Stomach smooth muscle (tissue), 2 donors: Measurements from ENCODE around the gene WDR87.

Experiments
- H3K27ac ChIP-seq: one replicate; pipeline ENCODE4 v1.7.0; 2013; ENCODE audit warnings: mild to moderate bottlenecking, low read length, inconsistent platforms
- H3K27me3 ChIP-seq, 2 donors: one replicate each; pipeline ENCODE4 v1.7.0; 2013; ENCODE audit warnings: low read length in 2 of 2; ENCODE audit not compliant: insufficient read depth in 2 of 2, control insufficient read depth in 1 of 2
- H3K36me3 ChIP-seq, 2 donors: one replicate each; pipeline ENCODE4 v1.7.0; 2013; ENCODE audit warnings: low read length in 2 of 2; ENCODE audit not compliant: control insufficient read depth in 2 of 2, insufficient read depth in 2 of 2
- H3K4me1 ChIP-seq: one replicate; pipeline ENCODE4 v1.7.0; 2013; ENCODE audit warnings: low read length; ENCODE audit not compliant: control insufficient read depth, insufficient read depth
- H3K4me3 ChIP-seq, 2 donors: one replicate each; pipeline ENCODE4 v1.7.0; 2013; ENCODE audit warnings: low read length in 2 of 2
- H3K9ac ChIP-seq, 2 donors: one replicate each; pipeline ENCODE4 v1.7.0; 2013; ENCODE audit warnings: low read length in 2 of 2, mild to moderate bottlenecking in 1 of 2
- H3K9me3 ChIP-seq, 2 donors: one replicate each; pipeline ENCODE4 v1.7.0; 2013; ENCODE audit warnings: low read length in 2 of 2; ENCODE audit not compliant: control insufficient read depth in 2 of 2
- donor health status: healthy.
- donor health status: Pancreatic carcinoma.

The WDR87 gene

GRCh38 chr19:37907735-37908455, 1.5 kb upstream of the WDR87 start:
- peak overlapping the region; percentile 86 to 87 for H3K4me3 ChIP-seq
- no peaks in the 10 kb centered on the region for H3K27me3 ChIP-seq
- no peaks in the 10 kb centered on the region for H3K9me3 ChIP-seq
- no peak overlapping the region for H3K27ac ChIP-seq
- H3K4me1 ChIP-seq: peaks cover 14% of the 10 kb centered on the region
- H3K9ac ChIP-seq: peak overlapping the region; percentile 64 to 68
- H3K36me3 ChIP-seq: no peaks in the 10 kb centered on the region

GRCh38 chr19:37906869-37907734, 708 bp upstream of the WDR87 start, which contains the start of gene SIPA1L3:
SIPA1L3 (plus strand) TSS chr19:37907208; CDS start chr19:38081566, 174,358 bp downstream.
- Histone ChIP-seq H3K4me1 (peaks cover 14% of the 10 kb centered on the region), H3K27me3 (no peaks in the 10 kb centered on the region), H3K36me3 (no peaks in the 10 kb centered on the region), H3K27ac (no peak within 1 kb of the TSS), H3K9ac (peak within 1 kb of the TSS; percentile 64 to 68), H3K4me3 (peak within 1 kb of the TSS; percentile 86 to 87), H3K9me3 (no peaks in the 10 kb centered on the region)

- Histone ChIP-seq H3K27ac (no peak overlapping the region), H3K36me3 (no peaks in the 10 kb centered on the region), H3K4me1 (peaks cover 10% of the 10 kb centered on the region), H3K27me3 (no peaks in the 10 kb centered on the region), H3K9me3 (no peaks in the 10 kb centered on the region), H3K4me3 (no peak overlapping the region), H3K9ac (no peak overlapping the region)
Measured at GRCh38 chr19:37903096-37903495, 3.3 kb downstream of the WDR87 start.

- no peak overlapping the region for H3K4me3 ChIP-seq
Measured at GRCh38 chr19:37902668-37903067, 3.7 kb downstream of the WDR87 start.

GRCh38 chr19:37899966-37900365, 6.4 kb downstream of the WDR87 start:
- Histone ChIP-seq H3K4me1 (no peaks in the 10 kb centered on the region), H3K27ac (no peak overlapping the region), H3K9ac (no peak overlapping the region), H3K4me3 (no peak overlapping the region), H3K27me3 (no peaks in the 10 kb centered on the region), H3K9me3 (no peaks in the 10 kb centered on the region), H3K36me3 (no peaks in the 10 kb centered on the region)

More at GRCh38 chr19:37902668-37903067, 3.7 kb downstream of the WDR87 start:
- H3K9ac ChIP-seq: no peak overlapping the region
- no peaks in the 10 kb centered on the region for H3K27me3 ChIP-seq
- H3K4me1 ChIP-seq: peaks cover 6% of the 10 kb centered on the region
- no peak overlapping the region for H3K27ac ChIP-seq
- no peaks in the 10 kb centered on the region for H3K36me3 ChIP-seq
- no peaks in the 10 kb centered on the region for H3K9me3 ChIP-seq

GRCh38 chr19:37899453-37899852, 6.9 kb downstream of the WDR87 start:
- no peaks in the 10 kb centered on the region for H3K4me1 ChIP-seq
- no peaks in the 10 kb centered on the region for H3K27me3 ChIP-seq
- H3K9ac ChIP-seq: no peak overlapping the region
- no peaks in the 10 kb centered on the region for H3K36me3 ChIP-seq
- H3K9me3 ChIP-seq: no peaks in the 10 kb centered on the region
- no peak overlapping the region for H3K27ac ChIP-seq
- no peak overlapping the region for H3K4me3 ChIP-seq

- Histone ChIP-seq H3K36me3 (no peaks in the 10 kb centered on the region), H3K27me3 (peaks cover 0 to 4% of the 10 kb centered on the region in 2 donors), H3K4me1 (no peaks in the 10 kb centered on the region), H3K4me3 (no peak overlapping the region), H3K27ac (no peak overlapping the region), H3K9me3 (no peaks in the 10 kb centered on the region), H3K9ac (no peak overlapping the region)
Measured at GRCh38 chr19:37896180-37896579, 10.2 kb downstream of the WDR87 start.

- H3K27me3 ChIP-seq: peaks cover 0 to 5% of the 10 kb centered on the region in 2 donors
- H3K4me1 ChIP-seq: no peaks in the 10 kb centered on the region
- H3K9ac ChIP-seq: no peak overlapping the region
- H3K27ac ChIP-seq: no peak overlapping the region
- no peaks in the 10 kb centered on the region for H3K36me3 ChIP-seq
- no peaks in the 10 kb centered on the region for H3K9me3 ChIP-seq
- H3K4me3 ChIP-seq: no peak overlapping the region
Measured at GRCh38 chr19:37893845-37894575, 12.4 kb downstream of the WDR87 start.

- Histone ChIP-seq H3K9me3 (peaks cover 2 to 8% of the 10 kb centered on the region in 2 donors), H3K4me1 (no peaks in the 10 kb centered on the region), H3K27me3 (peaks cover 0 to 8% of the 10 kb centered on the region in 2 donors), H3K27ac (no peak overlapping the region), H3K36me3 (no peaks in the 10 kb centered on the region), H3K9ac (no peak overlapping the region), H3K4me3 (no peak overlapping the region)
Measured at GRCh38 chr19:37886571-37886970, 19.8 kb downstream of the WDR87 start.

- H3K4me3 ChIP-seq: no peak overlapping the region
- H3K4me1 ChIP-seq: no peaks in the 10 kb centered on the region
- H3K27me3 ChIP-seq: peaks cover 0 to 5% of the 10 kb centered on the region in 2 donors
- H3K9ac ChIP-seq: no peak overlapping the region
- H3K27ac ChIP-seq: no peak overlapping the region
- no peaks in the 10 kb centered on the region for H3K36me3 ChIP-seq
- peaks cover 2 to 8% of the 10 kb centered on the region in 2 donors for H3K9me3 ChIP-seq
Measured at GRCh38 chr19:37885392-37885791, 21.0 kb downstream of the WDR87 start.
